ENCODE measurements around the gene RNASE4. TPM values are rescaled to one million over a fixed set of nuclear protein-coding genes. Genes with fewer than 3 reads are reported as not detected.
"Not testable (repeated sequence)": the region's sequence is repeated elsewhere in the genome, so short reads cannot be mapped to it uniquely, and the experiment has no call there.

The RNASE4 gene
- total and polyA plus RNA-seq, 10 of the 15 experiments (the other 5 are each of a cell fraction or from before 2014, with no cell fraction given): 0.87 to 2.6 (median 1.3) TPM

DNA sequence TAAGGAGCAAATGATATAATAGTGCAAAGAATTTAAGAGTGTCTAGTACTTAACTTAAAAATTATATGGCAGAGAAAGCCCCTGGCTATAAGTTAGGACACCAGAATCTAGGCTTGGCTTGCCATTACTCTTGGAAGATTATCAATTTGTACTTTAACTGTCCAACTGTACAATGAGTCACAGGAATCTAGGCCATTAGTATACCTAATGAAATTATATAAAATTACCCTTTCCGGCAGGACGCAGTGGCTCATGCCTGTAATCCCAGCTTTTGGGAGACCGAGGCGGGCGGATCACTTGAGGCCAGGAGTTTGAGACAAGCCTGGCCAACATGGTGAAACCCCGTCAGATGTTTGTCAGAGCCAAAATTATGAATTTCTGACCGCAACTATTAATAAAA is 42.2 kb upstream of the RNASE4 start:
- Histone ChIP-seq H2AFZ (ENCODE audit: control insufficient read depth, low read depth, low read length) (no peak overlapping the region), H3K9ac (ENCODE audit: control insufficient read depth, insufficient read depth, low read length) (no peak overlapping the region), H3K36me3 (ENCODE audit: control insufficient read depth in 2 of 2, insufficient read depth in 2 of 2, low read length in 1 of 2) (no peaks in the 10 kb centered on the region), H3K79me2 (ENCODE audit: control insufficient read depth, insufficient read depth, low read length) (no peaks in the 10 kb centered on the region), H3K27me3 (replicated peaks in 1 of 2; ENCODE audit: control insufficient read depth in 2 of 2, insufficient read depth in 2 of 2, low read length in 1 of 2) (no peaks in the 10 kb centered on the region; a peak in 1 of 4 replicates), H3K4me1 (ENCODE audit: control insufficient read depth, insufficient read depth, low read length) (no peaks in the 10 kb centered on the region), H3K9me3 (replicated peaks; ENCODE audit: control insufficient read depth, insufficient read depth, low read length) (no peaks in the 10 kb centered on the region; the same call in 2 of the 3 replicates), H4K20me1 (ENCODE audit: control insufficient read depth, insufficient read depth) (no peaks in the 10 kb centered on the region), H3K4me2 (ENCODE audit: control insufficient read depth, insufficient read depth) (no peak overlapping the region), H3K27ac (ENCODE audit: control insufficient read depth, insufficient read depth) (no peak overlapping the region), H3K4me3 (no peak overlapping the region)
- WGBS (ENCODE audit: insufficient coverage, insufficient replicate concordance, low lambda C conversion rate, missing lambda C conversion rate): 51% methylated on average over 7 of the region's 7 CpGs
- no peak for FAIRE-seq
- in situ Hi-C loops (cut with MboI) (no loop called here), intact Hi-C loops (cut with micrococcal nuclease; ENCODE audit: unreplicated experiment) (no loop called here)
- CTCF ChIA-PET: interaction anchor here (1.0 kb wide), 1 partner anchor 49 kb away, joined by 3 read pairs; no protein-coding TSS in a partner anchor
- TF ChIP-seq MEF2A (IDR thresholded peaks at IDR 0.05; ENCODE audit: insufficient read depth, low read depth, low read length) (no peak), GABPA (IDR thresholded peaks at IDR 0.05; ENCODE audit: low read depth) (no peak), CHD2 (IDR thresholded peaks at IDR 0.05; ENCODE audit: borderline replicate concordance, low read depth, low read length) (no peak), NFXL1 (IDR thresholded peaks at IDR 0.05; ENCODE audit: borderline replicate concordance) (no peak), MXI1 (IDR thresholded peaks at IDR 0.05; ENCODE audit: low read depth, low read length) (no peak)
- TF ChIP-seq, protein P1, sequence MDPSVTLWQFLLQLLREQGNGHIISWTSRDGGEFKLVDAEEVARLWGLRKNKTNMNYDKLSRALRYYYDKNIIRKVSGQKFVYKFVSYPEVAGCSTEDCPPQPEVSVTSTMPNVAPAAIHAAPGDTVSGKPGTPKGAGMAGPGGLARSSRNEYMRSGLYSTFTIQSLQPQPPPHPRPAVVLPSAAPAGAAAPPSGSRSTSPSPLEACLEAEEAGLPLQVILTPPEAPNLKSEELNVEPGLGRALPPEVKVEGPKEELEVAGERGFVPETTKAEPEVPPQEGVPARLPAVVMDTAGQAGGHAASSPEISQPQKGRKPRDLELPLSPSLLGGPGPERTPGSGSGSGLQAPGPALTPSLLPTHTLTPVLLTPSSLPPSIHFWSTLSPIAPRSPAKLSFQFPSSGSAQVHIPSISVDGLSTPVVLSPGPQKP (IDR thresholded peaks at IDR 0.05; ENCODE audit: low read depth, low read length): no peak
- TF ChIP-seq, protein P2, sequence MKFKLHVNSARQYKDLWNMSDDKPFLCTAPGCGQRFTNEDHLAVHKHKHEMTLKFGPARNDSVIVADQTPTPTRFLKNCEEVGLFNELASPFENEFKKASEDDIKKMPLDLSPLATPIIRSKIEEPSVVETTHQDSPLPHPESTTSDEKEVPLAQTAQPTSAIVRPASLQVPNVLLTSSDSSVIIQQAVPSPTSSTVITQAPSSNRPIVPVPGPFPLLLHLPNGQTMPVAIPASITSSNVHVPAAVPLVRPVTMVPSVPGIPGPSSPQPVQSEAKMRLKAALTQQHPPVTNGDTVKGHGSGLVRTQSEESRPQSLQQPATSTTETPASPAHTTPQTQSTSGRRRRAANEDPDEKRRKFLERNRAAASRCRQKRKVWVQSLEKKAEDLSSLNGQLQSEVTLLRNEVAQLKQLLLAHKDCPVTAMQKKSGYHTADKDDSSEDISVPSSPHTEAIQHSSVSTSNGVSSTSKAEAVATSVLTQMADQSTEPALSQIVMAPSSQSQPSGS (IDR thresholded peaks at IDR 0.05; ENCODE audit: low read length): no peak
- no TSS peak for BruUV-seq (replicated peaks)
- no peak for DNase-seq (ENCODE audit: low read depth, low spot score)
- SMC1A ChIA-PET (ENCODE audit: uncharacterized antibody, unreplicated experiment): interaction anchor here (0.8 kb wide), 1 partner anchor 9 kb away, joined by 3 read pairs; no protein-coding TSS in a partner anchor
- POLR2A ChIA-PET: interaction anchor here (1.1 kb wide), 1 partner anchor 15 kb away, joined by 3 read pairs; no protein-coding TSS in a partner anchor
- no peak for ATAC-seq
- RAD21 ChIA-PET (ENCODE audit: unreplicated experiment): no interaction called here

DNA sequence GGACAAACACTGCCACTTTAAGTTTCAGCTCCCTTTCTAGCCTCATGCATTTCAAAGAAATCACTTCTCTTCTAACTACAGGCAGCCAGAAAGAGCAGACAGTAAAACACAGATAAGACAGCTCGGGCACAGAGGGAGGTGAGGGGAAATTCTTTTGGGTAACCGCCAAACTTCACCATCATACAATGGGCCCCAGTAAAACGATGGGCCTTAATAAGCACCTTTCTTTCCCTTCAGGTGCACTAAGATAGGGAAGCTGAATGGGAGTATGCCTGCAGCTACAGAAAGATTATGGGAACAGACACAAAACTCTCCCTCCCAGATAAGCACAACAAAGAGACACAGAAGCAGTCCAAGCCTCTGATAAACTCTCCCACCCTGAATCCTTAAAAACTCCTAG is 41.6 kb upstream of the RNASE4 start:
- H3K9me3 ChIP-seq (replicated peaks; ENCODE audit: control insufficient read depth, insufficient read depth, low read length); H3K4me2 ChIP-seq (ENCODE audit: control insufficient read depth, insufficient read depth); H3K4me3 ChIP-seq; in situ Hi-C loops (cut with MboI); BruUV-seq (replicated peaks); H2AFZ ChIP-seq (ENCODE audit: control insufficient read depth, low read depth, low read length); ATAC-seq; H3K27ac ChIP-seq (ENCODE audit: control insufficient read depth, insufficient read depth); FAIRE-seq; RAD21 ChIA-PET (ENCODE audit: unreplicated experiment); H3K27me3 ChIP-seq (replicated peaks in 1 of 2; ENCODE audit: control insufficient read depth in 2 of 2, insufficient read depth in 2 of 2, low read length in 1 of 2); H3K79me2 ChIP-seq (ENCODE audit: control insufficient read depth, insufficient read depth, low read length); H3K4me1 ChIP-seq (ENCODE audit: control insufficient read depth, insufficient read depth, low read length); intact Hi-C loops (cut with micrococcal nuclease; ENCODE audit: unreplicated experiment); H4K20me1 ChIP-seq (ENCODE audit: control insufficient read depth, insufficient read depth); H3K36me3 ChIP-seq (ENCODE audit: control insufficient read depth in 2 of 2, insufficient read depth in 2 of 2, low read length in 1 of 2); H3K9ac ChIP-seq (ENCODE audit: control insufficient read depth, insufficient read depth, low read length); DNase-seq (ENCODE audit: low read depth, low spot score): not testable (repeated sequence)
- SMC1A ChIA-PET (ENCODE audit: uncharacterized antibody, unreplicated experiment): interaction anchor here (0.8 to 1.9 kb wide), 2 partner anchors 8 to 20 kb away, joined by 3 to 4 read pairs; no protein-coding TSS in a partner anchor
- CTCF ChIA-PET: interaction anchor here (1.0 kb wide), 1 partner anchor 48 kb away, joined by 3 read pairs; no protein-coding TSS in a partner anchor
- POLR2A ChIA-PET: interaction anchor here (1.1 kb wide), 1 partner anchor 14 kb away, joined by 3 read pairs; no protein-coding TSS in a partner anchor
- 55% methylated on average over 3 of the region's 3 CpGs for WGBS (ENCODE audit: insufficient coverage, insufficient replicate concordance, low lambda C conversion rate, missing lambda C conversion rate)

Measured in GM12878 (cell line).